Liver (tissue), 9 donors: ENCODE results near the gene WWC2. TPM values are rescaled to one million over a fixed set of nuclear protein-coding genes. Genes with fewer than 3 reads are reported as not detected.

Source experiments
- DNase-seq: peaks from one replicate; pipeline ENCODE4 v3.0.0-alpha.2; 2017; ENCODE audit warnings: low spot score
- H3K27ac ChIP-seq, 2 donors: one replicate each; pipeline ENCODE4 v1.7.0; 2013; ENCODE audit warnings: inconsistent platforms in 2 of 2, low read length in 2 of 2, control low read depth in 1 of 2, low read depth in 1 of 2, mild to moderate bottlenecking in 1 of 2
- H3K27me3 ChIP-seq, 4 donors: one replicate each; pipeline versions ENCODE4 v1.6.1 to v1.7.0; 2013; ENCODE audit warnings: low read length in 3 of 4, inconsistent platforms in 1 of 4, mild to moderate bottlenecking in 1 of 4, moderate library complexity in 1 of 4; ENCODE audit not compliant: control insufficient read depth in 4 of 4, insufficient read depth in 4 of 4
- H3K36me3 ChIP-seq, 4 donors: one replicate each; pipeline versions ENCODE4 v1.6.1 to v1.7.0; 2013; ENCODE audit warnings: low read length in 3 of 4, mild to moderate bottlenecking in 3 of 4, low read depth in 1 of 4, moderate library complexity in 1 of 4; ENCODE audit not compliant: control insufficient read depth in 4 of 4, insufficient read depth in 3 of 4
- H3K4me1 ChIP-seq, 4 donors: one replicate each; pipeline versions ENCODE4 v1.6.1 to v1.7.0; 2013; ENCODE audit warnings: low read length in 3 of 4, mild to moderate bottlenecking in 3 of 4, moderate library complexity in 1 of 4; ENCODE audit not compliant: control insufficient read depth in 4 of 4, insufficient read depth in 4 of 4
- H3K4me3 ChIP-seq, 3 donors: one replicate each; pipeline versions ENCODE4 v1.6.1 to v1.7.0; 2013; ENCODE audit warnings: low read length in 3 of 3, control low read depth in 1 of 3, low read depth in 1 of 3, mild to moderate bottlenecking in 1 of 3
- H3K9ac ChIP-seq, 2 donors: one replicate each; pipeline ENCODE4 v1.7.0; 2013; ENCODE audit warnings: low read length in 2 of 2, mild to moderate bottlenecking in 2 of 2, moderate library complexity in 2 of 2, control low read depth in 1 of 2, low read depth in 1 of 2
- H3K9me3 ChIP-seq, 4 donors: one replicate each; pipeline versions ENCODE4 v1.6.1 to v1.7.0; 2013; ENCODE audit warnings: low read length in 3 of 4; ENCODE audit not compliant: control insufficient read depth in 4 of 4
- CTCF ChIP-seq: fragments of 150-350 bp; IDR thresholded peaks from 2 replicates; pipeline ENCODE4 v1.5.1; 2017; ENCODE audit warnings: improper control_type of control experiment, low read depth, low read length; ENCODE audit not compliant: missing input control
- EGR1 ChIP-seq, 2 donors: IDR thresholded peaks; 2 replicates each; pipeline ENCODE4 v1.6.1; 2016 to 2018; ENCODE audit warnings: antibody characterized with exemption in 2 of 2, low read depth in 2 of 2
- FOXA1 ChIP-seq: IDR thresholded peaks from 2 replicates; pipeline ENCODE4 v1.6.1; 2016; ENCODE audit warnings: antibody characterized with exemption
- FOXA2 ChIP-seq: IDR thresholded peaks from 2 replicates; pipeline ENCODE4 v1.6.1; 2016; ENCODE audit warnings: antibody characterized with exemption
- GABPA ChIP-seq, 2 donors: IDR thresholded peaks in 1 of 2; conservative IDR thresholded peaks in 1 of 2; 2 replicates each; pipeline ENCODE4 v1.6.1; 2016; ENCODE audit warnings: antibody characterized with exemption in 2 of 2, mild to moderate bottlenecking in 1 of 2, moderate library complexity in 1 of 2
- HNF4A ChIP-seq, 2 donors: conservative IDR thresholded peaks; 2 replicates each; pipeline ENCODE4 v1.6.1; 2016; ENCODE audit warnings: antibody characterized with exemption in 2 of 2, mild to moderate bottlenecking in 2 of 2
- HNF4G ChIP-seq: IDR thresholded peaks from 2 replicates; pipeline ENCODE4 v1.6.1; 2016; ENCODE audit warnings: antibody characterized with exemption
- JUND ChIP-seq, 2 donors: IDR thresholded peaks; 2 replicates each; pipeline ENCODE4 v1.6.1; 2016; ENCODE audit warnings: antibody characterized with exemption in 2 of 2
- MAX ChIP-seq: IDR thresholded peaks from 2 replicates; pipeline ENCODE4 v1.6.1; 2016; ENCODE audit warnings: antibody characterized with exemption
- NR2F2 ChIP-seq: IDR thresholded peaks from 2 replicates; pipeline ENCODE4 v1.6.1; 2016; ENCODE audit warnings: antibody characterized with exemption
- RAD21 ChIP-seq, 2 donors: IDR thresholded peaks; 2 replicates each; pipeline ENCODE4 v1.6.1; 2016; ENCODE audit warnings: antibody characterized with exemption in 2 of 2, mild to moderate bottlenecking in 2 of 2
- REST ChIP-seq: IDR thresholded peaks from 2 replicates; pipeline ENCODE4 v1.6.1; 2016; ENCODE audit warnings: antibody characterized with exemption, mild to moderate bottlenecking
- RXRA ChIP-seq, 2 donors: IDR thresholded peaks; 2 replicates each; pipeline ENCODE4 v1.6.1; 2017 to 2018; ENCODE audit warnings: antibody characterized with exemption in 2 of 2, mild to moderate bottlenecking in 1 of 2
- SP1 ChIP-seq: IDR thresholded peaks from 2 replicates; pipeline ENCODE4 v1.6.1; 2018; ENCODE audit warnings: antibody characterized with exemption, mild to moderate bottlenecking
- TAF1 ChIP-seq: conservative IDR thresholded peaks from 2 replicates; pipeline ENCODE4 v1.6.1; 2016; ENCODE audit warnings: antibody characterized with exemption, mild to moderate bottlenecking
- YY1 ChIP-seq: IDR thresholded peaks from 2 replicates; pipeline ENCODE4 v1.6.1; 2016; ENCODE audit warnings: antibody characterized with exemption, mild to moderate bottlenecking
- WGBS: extraction: QIAGEN DNeasy Blood & Tissue Kit; methylation state at CpG from one replicate; pipeline ENCODE4 v1.1.7; 2013; 5-methylcytosine and 5-hydroxymethylcytosine counted together
- polyA plus RNA-seq, 2 donors: library from polyadenylated mRNA; stranded (reverse) in 1 of 2; unstranded in 1 of 2; fragments of 200-250 nt in 1 of 2; fragments of >200 nt in 1 of 2; fragmentation: Nextera tagmentation in 1 of 2; extraction: Ambion mirVana in 1 of 2; gene quantifications; one replicate each; pipeline versions ENCODE4 v1.2.1 to v1.2.3, GENCODE V29; 2013 to 2015
- total RNA-seq, 2 donors: library from RNA; depleted of rRNA; stranded (reverse); fragments of >200 nt; gene quantifications; one replicate each; pipeline ENCODE4 v1.2.3, GENCODE V29; 2014
- TF ChIP-seq, protein P1 (sequence below): IDR thresholded peaks from 2 replicates; pipeline ENCODE4 v1.6.1; 2016; ENCODE audit warnings: antibody characterized with exemption
- TF ChIP-seq, protein P2 (sequence below): IDR thresholded peaks from 2 replicates; pipeline ENCODE4 v1.6.1; 2016; ENCODE audit warnings: antibody characterized with exemption
- donor health status: healthy.
- donor health status: healthy.
- donor health status: healthy.
- donor health status: healthy.
- donor health status: healthy.

WWC2 gene
- total and polyA plus RNA-seq, 4 donors, result 8.6 to 60.1 (median 13.3) TPM

DNA sequence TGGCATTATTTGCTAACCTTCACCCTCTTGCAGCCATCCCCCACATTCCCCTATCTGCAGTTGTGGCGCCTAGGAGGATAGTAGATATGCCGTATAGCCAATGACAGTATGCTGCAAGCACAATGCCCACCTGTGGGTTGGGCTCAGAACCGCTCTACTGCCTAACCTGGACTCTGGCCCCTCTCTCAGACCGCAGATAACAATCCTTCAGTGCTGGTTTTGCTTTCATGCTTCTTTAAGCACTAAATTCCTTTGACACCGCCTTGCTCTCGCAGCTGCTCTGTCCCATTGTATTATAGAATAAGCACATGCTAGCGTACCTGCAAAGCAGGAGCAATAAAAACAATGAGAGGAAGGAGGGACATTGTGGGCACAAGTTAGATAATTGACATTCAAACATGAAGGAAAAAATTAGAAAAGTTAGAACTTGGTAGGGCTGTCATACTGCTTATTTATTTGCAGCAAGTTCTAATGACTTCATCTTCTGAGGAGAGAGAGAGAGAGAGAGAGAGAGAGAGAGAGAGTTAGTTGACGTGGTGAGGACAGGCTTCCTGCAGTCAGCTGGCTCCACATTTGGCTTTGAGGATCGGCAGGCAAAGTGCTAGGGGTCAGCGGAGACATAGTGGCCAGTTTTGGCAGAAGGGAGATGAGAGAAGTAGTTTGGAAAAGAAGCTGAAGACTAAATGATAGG, 55.8 kb downstream of the WWC2 start (continued):
- TF ChIP-seq, protein P1, sequence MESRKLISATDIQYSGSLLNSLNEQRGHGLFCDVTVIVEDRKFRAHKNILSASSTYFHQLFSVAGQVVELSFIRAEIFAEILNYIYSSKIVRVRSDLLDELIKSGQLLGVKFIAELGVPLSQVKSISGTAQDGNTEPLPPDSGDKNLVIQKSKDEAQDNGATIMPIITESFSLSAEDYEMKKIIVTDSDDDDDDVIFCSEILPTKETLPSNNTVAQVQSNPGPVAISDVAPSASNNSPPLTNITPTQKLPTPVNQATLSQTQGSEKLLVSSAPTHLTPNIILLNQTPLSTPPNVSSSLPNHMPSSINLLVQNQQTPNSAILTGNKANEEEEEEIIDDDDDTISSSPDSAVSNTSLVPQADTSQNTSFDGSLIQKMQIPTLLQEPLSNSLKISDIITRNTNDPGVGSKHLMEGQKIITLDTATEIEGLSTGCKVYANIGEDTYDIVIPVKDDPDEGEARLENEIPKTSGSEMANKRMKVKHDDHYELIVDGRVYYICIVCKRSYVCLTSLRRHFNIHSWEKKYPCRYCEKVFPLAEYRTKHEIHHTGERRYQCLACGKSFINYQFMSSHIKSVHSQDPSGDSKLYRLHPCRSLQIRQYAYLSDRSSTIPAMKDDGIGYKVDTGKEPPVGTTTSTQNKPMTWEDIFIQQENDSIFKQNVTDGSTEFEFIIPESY, result no peak
- no peak for TF ChIP-seq JUND (IDR thresholded peaks at IDR 0.05)
- TF ChIP-seq NR2F2, result no peak
- TF ChIP-seq HNF4G, result peak; percentile 50
- TF ChIP-seq FOXA2, result no peak

DNA sequence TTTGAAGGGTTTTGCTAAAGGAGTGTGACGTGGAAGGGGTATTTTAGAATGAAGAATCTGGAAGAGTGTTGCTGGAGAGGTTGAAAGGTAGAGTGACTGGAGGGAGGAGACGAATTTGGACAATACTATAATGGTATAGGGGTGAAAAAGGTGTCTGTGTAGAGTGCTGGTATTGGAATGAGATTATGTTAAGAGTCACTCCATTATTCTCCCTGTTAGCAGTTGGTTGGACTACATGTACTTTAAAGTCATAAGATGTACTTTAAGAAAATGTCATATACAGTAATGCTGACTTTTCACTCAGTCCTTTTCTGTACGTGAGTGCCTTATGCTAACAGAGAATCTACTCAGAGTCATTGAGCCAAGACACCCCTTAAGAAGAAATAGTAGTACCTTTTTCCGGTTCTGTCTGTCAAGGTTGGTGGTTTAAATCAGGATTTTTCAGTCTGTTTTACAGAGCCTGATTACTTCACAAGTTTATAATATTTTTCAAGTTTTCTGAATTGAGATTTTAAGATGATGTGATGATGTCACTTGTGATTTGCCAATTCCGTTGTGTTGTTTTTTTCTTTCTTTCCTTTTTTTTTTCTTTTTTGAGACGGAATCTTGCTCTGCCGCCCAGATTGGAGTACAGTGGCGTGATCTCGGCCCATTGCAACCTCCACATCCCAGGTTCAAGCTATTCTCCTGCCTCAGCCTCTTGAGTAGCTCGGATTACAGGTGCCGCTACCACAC, 56.6 kb downstream of the WWC2 start:
- no peak for DNase-seq
- Histone ChIP-seq H3K4me1 (peaks cover 4 to 21% (median 13%) of the 10 kb centered on the region in 4 donors), H3K27ac (no peak overlapping the region), H3K9ac (no peak overlapping the region), H3K4me3 (no peak overlapping the region), H3K9me3 (no peaks in the 10 kb centered on the region), H3K36me3 (peaks cover 0 to 2% (median 0%) of the 10 kb centered on the region in 4 donors), H3K27me3 (no peaks in the 10 kb centered on the region)
- TF ChIP-seq YY1 (no peak), TAF1 (no peak), FOXA2 (no peak), GABPA (IDR thresholded peaks at IDR 0.05 in 1 of 2, conservative IDR thresholded peaks at IDR 0.05 in 1 of 2) (no peak), NR2F2 (no peak), SP1 (no peak), CTCF (no peak), MAX (no peak), JUND (IDR thresholded peaks at IDR 0.05) (no peak), RXRA (IDR thresholded peaks at IDR 0.05) (no peak), RAD21 (IDR thresholded peaks at IDR 0.05) (no peak), FOXA1 (no peak), HNF4G (no peak), HNF4A (conservative IDR thresholded peaks at IDR 0.05) (no peak), EGR1 (IDR thresholded peaks at IDR 0.05; ENCODE audit: low read depth in 2 of 2) (no peak), REST (no peak)
- TF ChIP-seq, protein P2, sequence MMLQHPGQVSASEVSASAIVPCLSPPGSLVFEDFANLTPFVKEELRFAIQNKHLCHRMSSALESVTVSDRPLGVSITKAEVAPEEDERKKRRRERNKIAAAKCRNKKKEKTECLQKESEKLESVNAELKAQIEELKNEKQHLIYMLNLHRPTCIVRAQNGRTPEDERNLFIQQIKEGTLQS, result no peak
- TF ChIP-seq, protein P1, result no peak
- WGBS, result 94% methylated on average over 11 of the region's 11 CpGs
